Measurements from ENCODE around the gene DDX56.

The DDX56 gene

GRCh38 chr7:44535348-44536064 lies 38.2 kb downstream of the DDX56 start:
- DNase-seq (ENCODE audit: low spot score), result no peak

GRCh38 chr7:44534501-44534900 lies 39.2 kb downstream of the DDX56 start:
- no peak for DNase-seq (ENCODE audit: low spot score)

- no peak for DNase-seq (ENCODE audit: low spot score)
Observed at GRCh38 chr7:44534087-44534486, 39.6 kb downstream of the DDX56 start.

- DNase-seq (ENCODE audit: low spot score), result no peak
Observed at GRCh38 chr7:44533301-44534055, 40.2 kb downstream of the DDX56 start.

GRCh38 chr7:44531421-44532380 lies 42.0 kb downstream of the DDX56 start:
- DNase-seq (ENCODE audit: low spot score), result no peak

GRCh38 chr7:44530990-44531389 lies 42.7 kb downstream of the DDX56 start:
- no peak for DNase-seq (ENCODE audit: low spot score)

- DNase-seq (ENCODE audit: low spot score), result no peak
Observed at GRCh38 chr7:44524811-44525388, 48.8 kb downstream of the DDX56 start.

GRCh38 chr7:44522315-44522714 lies 51.4 kb downstream of the DDX56 start:
- DNase-seq (ENCODE audit: low spot score), result no peak

GRCh38 chr7:44521347-44522095 lies 52.2 kb downstream of the DDX56 start:
- DNase-seq (ENCODE audit: low spot score), result no peak

- DNase-seq (ENCODE audit: low spot score), result no peak
Observed at GRCh38 chr7:44520574-44520973, 53.1 kb downstream of the DDX56 start.

GRCh38 chr7:44519546-44519945 lies 54.2 kb downstream of the DDX56 start:
- DNase-seq (ENCODE audit: low spot score), result no peak

- no peak for DNase-seq (ENCODE audit: low spot score)
Observed at GRCh38 chr7:44518761-44519160, 54.9 kb downstream of the DDX56 start.

- no peak for DNase-seq (ENCODE audit: low spot score)
Observed at GRCh38 chr7:44517175-44517574, 56.5 kb downstream of the DDX56 start.
